Measurements from ENCODE around the gene STX1A.

GRCh38 chr7:73738220-73738611 is 18.7 kb upstream of the STX1A start:
- TF ChIP-seq CTCF (IDR thresholded peaks at IDR 0.05) (no peak), POLR2A (IDR thresholded peaks at IDR 0.05) (no peak)
